BLaER1 (cell line): ENCODE measurements around the gene DPT.

Experiments
- H3K27ac ChIP-seq: shearing (Covaris generic); formaldehyde crosslinking; 2 replicates; pipeline ENCODE4 v1.8.1; 2022
- H3K27me3 ChIP-seq: shearing (Covaris generic); formaldehyde crosslinking; 2 replicates; pipeline ENCODE4 v1.8.1; 2022
- H3K36me3 ChIP-seq: shearing (Covaris generic); formaldehyde crosslinking; 2 replicates; pipeline ENCODE4 v1.8.1; 2022
- H3K4me1 ChIP-seq: shearing (Covaris generic); formaldehyde crosslinking; 2 replicates; pipeline ENCODE4 v1.8.1; 2022
- H3K4me2 ChIP-seq: shearing (Covaris generic); formaldehyde crosslinking; 2 replicates; pipeline ENCODE4 v1.8.1; 2022
- H3K4me3 ChIP-seq: shearing (Covaris generic); formaldehyde crosslinking; 2 replicates; pipeline ENCODE4 v1.8.1; 2022
- H3K9ac ChIP-seq: shearing (Covaris generic); formaldehyde crosslinking; 2 replicates; pipeline ENCODE4 v1.8.1; 2022
- H3K9me3 ChIP-seq: shearing (Covaris generic); formaldehyde crosslinking; 2 replicates; pipeline ENCODE4 v1.8.1; 2022
- H4K20me1 ChIP-seq: shearing (Covaris generic); formaldehyde crosslinking; 2 replicates; pipeline ENCODE4 v1.8.1; 2022
- Cebpa-rat ChIP-seq: shearing (Covaris generic); IDR thresholded peaks from 2 replicates; pipeline ENCODE4 v1.8.1; 2022

The DPT gene

DNA sequence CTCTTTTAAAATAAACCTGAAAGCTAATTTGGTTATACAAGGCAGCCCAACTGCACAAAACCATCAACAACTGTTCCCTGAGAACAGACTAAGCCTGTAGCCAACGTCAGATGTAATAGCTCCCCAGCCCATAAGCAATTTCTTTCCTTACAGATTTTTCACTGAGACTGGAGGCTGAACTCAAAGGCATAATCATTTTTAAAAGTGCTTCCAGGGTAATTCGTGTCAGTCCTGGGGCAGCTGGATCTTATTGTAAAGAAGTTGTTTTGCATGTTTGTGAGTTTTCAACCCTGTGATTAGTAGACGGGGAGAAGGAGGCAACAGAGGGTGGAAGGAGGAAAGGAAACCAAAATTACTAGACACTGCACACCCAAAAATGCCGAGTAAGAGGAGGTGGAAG, 3.2 kb downstream of the DPT start:
- no peak for TF ChIP-seq Cebpa-rat
- Histone ChIP-seq H3K4me1 (no peaks in the 10 kb centered on the region; the same call in 1 of the 2 replicates), H3K27ac (no peak overlapping the region), H3K9ac (no peak overlapping the region), H3K27me3 (no peaks in the 10 kb centered on the region), H3K4me3 (no peak overlapping the region), H4K20me1 (no peaks in the 10 kb centered on the region), H3K4me2 (peak overlapping the region; percentile 5; the same call in 1 of the 2 replicates), H3K36me3 (no peaks in the 10 kb centered on the region), H3K9me3 (peaks cover 4% of the 10 kb centered on the region; the same call in 1 of the 2 replicates)

DNA sequence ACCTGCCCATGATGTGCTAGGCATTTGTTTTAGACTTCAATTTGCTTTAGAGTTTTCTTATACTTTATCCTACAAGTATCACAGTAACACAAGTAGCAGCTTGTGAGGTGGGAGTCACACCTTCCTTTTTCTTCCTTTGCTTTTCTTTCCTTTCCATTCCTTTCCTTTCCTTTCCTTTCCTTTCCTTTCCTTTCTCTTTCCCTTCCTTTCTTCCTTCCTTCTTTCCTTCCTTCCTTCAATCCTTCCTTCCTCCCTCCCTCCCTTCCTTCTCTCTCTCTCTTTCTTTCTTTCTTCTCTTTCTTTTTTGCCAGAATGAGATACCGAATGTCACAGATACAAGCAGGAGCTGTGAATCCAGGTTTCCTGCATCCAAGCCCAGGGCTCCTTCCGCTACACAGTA, 3.9 kb downstream of the DPT start:
- Histone ChIP-seq H3K4me2 (no peak overlapping the region), H3K4me3 (no peak overlapping the region), H3K27ac (no peak overlapping the region), H4K20me1 (no peaks in the 10 kb centered on the region), H3K4me1 (no peaks in the 10 kb centered on the region; the same call in 1 of the 2 replicates), H3K9me3 (peaks cover 4% of the 10 kb centered on the region; the same call in 1 of the 2 replicates), H3K9ac (no peak overlapping the region), H3K27me3 (no peaks in the 10 kb centered on the region), H3K36me3 (no peaks in the 10 kb centered on the region)
- no peak for TF ChIP-seq Cebpa-rat

DNA sequence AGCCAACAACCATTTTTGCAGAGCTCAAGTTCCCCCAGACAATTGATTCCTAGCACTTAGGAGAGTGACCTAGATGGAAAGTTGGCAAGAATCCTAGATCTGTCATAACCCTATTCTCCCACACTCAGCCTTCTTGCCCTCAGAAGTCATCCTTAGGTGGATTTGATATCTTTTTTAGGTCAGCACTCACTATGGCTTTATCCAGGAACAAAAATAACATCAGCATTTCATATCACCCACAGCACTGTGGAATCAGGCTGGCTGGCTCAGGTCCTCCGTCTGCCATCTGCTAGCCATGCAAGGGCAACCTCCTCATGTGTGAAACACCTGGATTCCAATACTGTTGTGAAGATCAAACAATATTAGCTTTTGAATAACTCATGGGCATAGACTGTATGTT, 6.0 kb downstream of the DPT start:
- H3K27ac ChIP-seq, result no peak overlapping the region
- no peak for TF ChIP-seq Cebpa-rat
- H3K4me3 ChIP-seq, result no peak overlapping the region
- H3K36me3 ChIP-seq, result no peaks in the 10 kb centered on the region
- peaks cover 4% of the 10 kb centered on the region for H3K4me1 ChIP-seq
- no peak overlapping the region for H3K4me2 ChIP-seq
- no peak overlapping the region for H3K9ac ChIP-seq
- H3K27me3 ChIP-seq, result no peaks in the 10 kb centered on the region
- H3K9me3 ChIP-seq, result no peaks in the 10 kb centered on the region
- no peaks in the 10 kb centered on the region for H4K20me1 ChIP-seq

DNA sequence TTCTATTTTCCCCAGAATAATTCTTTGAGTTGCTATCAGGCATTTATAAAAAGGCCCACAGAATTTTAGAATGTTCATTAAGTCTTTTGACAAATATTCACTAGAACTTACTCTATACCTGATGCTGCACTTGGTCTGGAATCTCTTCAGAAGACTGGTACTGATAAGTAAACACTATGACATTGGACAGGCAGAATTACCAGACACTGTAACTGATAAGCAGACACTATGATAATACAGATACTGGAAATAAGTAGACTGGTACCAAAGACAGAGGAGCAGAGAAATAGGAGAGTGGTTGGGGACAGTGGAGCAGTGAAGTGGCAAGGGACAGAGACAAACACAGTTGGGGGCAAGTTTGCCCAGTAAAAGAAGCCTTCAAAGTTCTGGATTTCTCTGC, 8.2 kb downstream of the DPT start:
- Histone ChIP-seq H3K4me3 (no peak overlapping the region), H3K4me2 (no peak overlapping the region), H3K27ac (no peak overlapping the region), H3K27me3 (no peaks in the 10 kb centered on the region), H3K36me3 (no peaks in the 10 kb centered on the region), H3K9me3 (no peaks in the 10 kb centered on the region), H3K4me1 (peaks cover 8% of the 10 kb centered on the region), H4K20me1 (no peaks in the 10 kb centered on the region), H3K9ac (no peak overlapping the region)
- TF ChIP-seq Cebpa-rat, result no peak

DNA sequence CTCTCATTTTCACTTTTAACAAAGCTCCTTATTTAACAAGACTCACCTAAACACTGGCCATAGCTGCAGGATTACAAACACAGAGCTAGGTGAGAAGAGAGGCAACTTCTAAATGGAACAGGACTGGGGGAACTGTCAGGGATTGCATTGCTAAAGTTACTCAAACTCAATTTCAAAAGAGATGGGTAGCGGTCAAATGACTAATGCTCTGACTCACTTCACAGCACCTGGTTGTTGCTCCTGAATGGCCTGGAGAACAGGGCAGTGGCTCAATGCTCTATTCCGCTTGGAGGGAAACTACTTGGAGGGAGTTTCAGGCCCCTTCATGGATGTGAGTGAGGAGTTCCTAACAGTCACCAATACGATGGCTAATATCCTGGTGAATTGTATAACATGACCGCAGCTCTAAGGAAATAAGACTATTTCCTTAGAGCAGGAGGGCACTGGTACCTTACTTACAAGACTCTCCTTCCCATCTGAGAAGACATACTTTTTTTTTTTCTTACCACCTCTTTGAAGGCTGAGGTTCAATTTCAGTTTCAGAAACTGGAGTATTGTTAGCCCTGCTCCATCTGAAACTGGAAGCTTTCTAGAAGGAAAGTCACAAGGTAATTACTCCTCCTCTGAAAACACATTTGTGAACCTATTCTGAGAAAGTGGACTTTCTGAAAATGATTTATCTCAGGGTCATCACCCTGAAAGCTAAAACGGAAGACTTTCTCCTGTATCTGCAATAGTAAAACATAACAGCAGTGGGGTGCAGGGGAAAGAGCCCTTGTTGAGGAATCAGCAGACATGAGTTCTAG, 9.5 kb downstream of the DPT start:
- Histone ChIP-seq H3K4me2 (no peak overlapping the region), H3K27ac (no peak overlapping the region)
- TF ChIP-seq Cebpa-rat, result no peak

DNA sequence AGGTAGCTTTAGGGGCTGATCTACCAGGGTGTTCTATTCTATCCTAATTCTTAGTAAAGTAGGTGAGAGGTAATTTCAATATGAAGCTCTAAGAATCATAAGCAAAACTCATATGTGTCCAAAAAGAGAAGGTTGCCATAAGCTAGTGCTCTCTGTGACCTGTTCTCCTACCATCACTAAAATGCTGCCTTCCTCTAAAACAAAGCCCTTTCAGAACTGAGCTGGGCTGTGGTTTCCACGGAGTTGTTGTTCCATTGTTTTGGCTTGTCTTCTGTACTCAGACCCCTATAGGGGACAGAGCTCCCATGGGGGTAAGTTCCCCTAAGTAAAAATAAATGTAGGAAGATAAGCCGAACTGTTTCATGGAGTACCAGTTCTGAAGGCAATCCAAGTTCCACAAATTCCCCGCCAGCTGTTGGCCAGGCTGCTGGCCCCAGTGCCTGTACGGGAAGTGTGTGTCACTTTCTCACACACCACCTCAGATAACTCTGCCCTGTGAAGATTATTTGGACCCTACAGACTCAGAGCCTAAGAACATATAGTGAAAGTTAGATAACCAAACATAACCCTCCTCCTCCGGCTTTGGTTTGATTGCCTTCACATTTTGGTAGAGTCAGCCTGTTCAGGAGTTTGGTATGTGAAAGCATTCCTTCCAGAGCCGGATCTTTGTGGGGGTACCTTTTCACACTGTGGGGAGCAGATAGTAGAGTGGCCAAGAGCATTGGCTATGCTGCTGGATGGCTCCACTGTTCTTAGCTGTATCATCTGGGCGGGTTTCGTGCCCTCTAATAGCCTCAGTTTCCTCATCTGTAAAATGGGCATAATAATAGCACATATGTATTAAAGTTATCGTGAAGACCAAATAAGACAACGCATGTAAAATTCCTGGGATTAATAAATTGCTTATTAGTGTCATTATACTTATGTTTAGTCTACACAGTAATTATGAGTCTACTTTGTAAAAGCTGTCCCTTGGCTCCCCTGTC, 10.8 kb downstream of the DPT start:
- H3K27me3 ChIP-seq, result no peaks in the 10 kb centered on the region
- no peak overlapping the region for H3K4me3 ChIP-seq
- no peak for TF ChIP-seq Cebpa-rat
- peak overlapping the region; percentile 39 for H3K4me2 ChIP-seq
- no peaks in the 10 kb centered on the region for H3K9me3 ChIP-seq
- 0 out of 2 replicates have a peak overlapping the region, but pooled peaks have one; percentile 29 for H3K9ac ChIP-seq
- no peaks in the 10 kb centered on the region for H4K20me1 ChIP-seq
- H3K27ac ChIP-seq, result no peak overlapping the region
- no peaks in the 10 kb centered on the region for H3K36me3 ChIP-seq
- H3K4me1 ChIP-seq, result peaks cover 8% of the 10 kb centered on the region

More for the DNA sequence above, 9.5 kb downstream of the DPT start:
- no peak overlapping the region for H3K9ac ChIP-seq
- no peaks in the 10 kb centered on the region for H4K20me1 ChIP-seq
- no peaks in the 10 kb centered on the region for H3K9me3 ChIP-seq
- H3K27me3 ChIP-seq, result no peaks in the 10 kb centered on the region
- H3K4me3 ChIP-seq, result no peak overlapping the region
- no peaks in the 10 kb centered on the region for H3K36me3 ChIP-seq
- H3K4me1 ChIP-seq, result peaks cover 8% of the 10 kb centered on the region

DNA sequence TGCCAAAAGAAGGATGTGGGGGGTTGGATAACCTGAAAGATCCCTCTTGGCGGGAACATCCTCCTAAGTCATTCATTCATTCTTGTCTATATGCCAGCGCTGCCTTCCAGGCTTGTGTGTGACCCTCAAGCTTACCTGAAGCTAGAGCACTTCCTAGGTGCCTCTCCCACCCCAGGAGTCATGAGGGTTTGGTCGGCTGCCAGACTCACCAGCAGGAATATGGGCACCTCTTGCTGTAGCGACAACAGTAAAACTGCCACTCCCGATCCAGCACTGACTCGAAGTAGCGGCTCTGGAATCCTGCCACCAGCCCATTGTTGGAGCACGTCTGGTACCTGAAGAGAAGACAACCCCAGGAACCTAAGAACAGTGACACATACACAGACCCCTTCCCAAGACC, 15.0 kb downstream of the DPT start:
- no peak overlapping the region for H3K4me2 ChIP-seq
- TF ChIP-seq Cebpa-rat, result no peak
- peaks cover 8% of the 10 kb centered on the region for H3K4me1 ChIP-seq
- H3K4me3 ChIP-seq, result no peak overlapping the region
- H3K9ac ChIP-seq, result no peak overlapping the region
- no peaks in the 10 kb centered on the region for H3K9me3 ChIP-seq
- H4K20me1 ChIP-seq, result no peaks in the 10 kb centered on the region
- no peaks in the 10 kb centered on the region for H3K36me3 ChIP-seq
- no peak overlapping the region for H3K27ac ChIP-seq
- no peaks in the 10 kb centered on the region for H3K27me3 ChIP-seq

DNA sequence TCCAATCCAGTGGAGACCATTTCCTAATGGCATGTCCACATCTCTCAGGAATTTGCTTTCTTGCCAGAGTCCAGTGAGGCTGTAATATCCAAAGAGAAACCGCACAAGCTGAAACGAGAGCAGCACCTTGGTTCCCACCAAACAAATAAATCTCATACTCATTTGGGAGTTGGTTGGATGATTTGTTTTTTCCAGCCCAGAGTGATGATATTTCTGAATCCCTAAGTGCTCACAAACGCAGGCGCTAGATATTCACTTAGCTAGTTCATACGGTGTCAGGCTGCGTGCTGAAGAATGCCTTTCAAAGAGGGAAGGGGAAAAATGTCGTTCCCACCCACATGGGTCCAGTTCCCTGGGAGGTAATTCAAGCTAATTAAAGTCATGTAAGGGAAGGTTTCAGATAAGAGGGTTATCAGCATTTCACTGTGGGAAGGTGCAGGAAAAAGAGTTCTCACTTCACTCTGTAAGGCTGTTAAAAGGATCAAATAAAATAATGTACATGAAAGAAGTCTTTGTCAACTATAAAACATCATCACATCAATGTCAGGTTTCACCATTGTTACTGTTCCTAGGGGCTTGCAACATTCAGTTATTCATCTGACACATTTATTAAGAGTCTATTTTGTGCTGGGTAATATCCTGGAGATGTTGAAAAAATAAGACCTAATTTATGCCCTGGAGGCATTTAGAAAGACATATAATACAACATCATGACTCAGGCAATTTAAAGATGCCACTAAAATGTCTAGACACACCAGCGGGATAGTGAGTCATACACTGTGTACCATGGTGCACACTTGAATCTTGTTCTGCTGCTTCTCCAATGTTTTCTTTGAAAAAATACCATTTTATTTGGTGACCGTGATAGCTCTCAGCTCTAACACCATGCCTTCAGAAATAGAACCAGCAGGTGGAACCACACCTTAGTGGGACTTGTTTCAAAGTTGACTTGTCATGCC, 19.3 kb downstream of the DPT start:
- no peak for TF ChIP-seq Cebpa-rat
- no peaks in the 10 kb centered on the region for H3K4me1 ChIP-seq
- no peak overlapping the region for H3K4me2 ChIP-seq
- H3K27ac ChIP-seq, result no peak overlapping the region
- no peak overlapping the region for H3K4me3 ChIP-seq
- no peak overlapping the region for H3K9ac ChIP-seq
- no peaks in the 10 kb centered on the region for H3K9me3 ChIP-seq
- H4K20me1 ChIP-seq, result no peaks in the 10 kb centered on the region
- H3K36me3 ChIP-seq, result no peaks in the 10 kb centered on the region
- no peaks in the 10 kb centered on the region for H3K27me3 ChIP-seq
